ENCODE measurements around the gene DCC.

DCC gene

DNA sequence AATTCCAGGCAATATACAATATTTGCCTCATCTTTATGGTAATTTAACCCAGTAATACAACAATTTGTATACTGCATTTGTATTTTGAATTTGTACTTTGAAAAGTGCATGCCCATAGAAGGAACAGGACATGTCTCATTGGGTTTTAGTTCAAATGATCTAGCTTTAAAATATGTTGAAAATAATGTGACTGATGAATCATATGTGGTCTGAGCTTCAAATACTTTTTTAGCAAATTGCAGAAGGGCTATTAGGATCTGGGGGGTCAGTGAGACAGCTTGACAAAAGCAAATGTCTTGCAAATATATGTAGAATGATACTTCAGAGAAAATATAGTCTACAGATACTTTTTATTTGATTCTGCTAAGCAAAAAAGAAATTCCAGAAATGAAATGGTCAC is 248.9 kb downstream of the DCC start:
- TF ChIP-seq, protein P1, sequence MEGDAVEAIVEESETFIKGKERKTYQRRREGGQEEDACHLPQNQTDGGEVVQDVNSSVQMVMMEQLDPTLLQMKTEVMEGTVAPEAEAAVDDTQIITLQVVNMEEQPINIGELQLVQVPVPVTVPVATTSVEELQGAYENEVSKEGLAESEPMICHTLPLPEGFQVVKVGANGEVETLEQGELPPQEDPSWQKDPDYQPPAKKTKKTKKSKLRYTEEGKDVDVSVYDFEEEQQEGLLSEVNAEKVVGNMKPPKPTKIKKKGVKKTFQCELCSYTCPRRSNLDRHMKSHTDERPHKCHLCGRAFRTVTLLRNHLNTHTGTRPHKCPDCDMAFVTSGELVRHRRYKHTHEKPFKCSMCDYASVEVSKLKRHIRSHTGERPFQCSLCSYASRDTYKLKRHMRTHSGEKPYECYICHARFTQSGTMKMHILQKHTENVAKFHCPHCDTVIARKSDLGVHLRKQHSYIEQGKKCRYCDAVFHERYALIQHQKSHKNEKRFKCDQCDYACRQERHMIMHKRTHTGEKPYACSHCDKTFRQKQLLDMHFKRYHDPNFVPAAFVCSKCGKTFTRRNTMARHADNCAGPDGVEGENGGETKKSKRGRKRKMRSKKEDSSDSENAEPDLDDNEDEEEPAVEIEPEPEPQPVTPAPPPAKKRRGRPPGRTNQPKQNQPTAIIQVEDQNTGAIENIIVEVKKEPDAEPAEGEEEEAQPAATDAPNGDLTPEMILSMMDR (IDR thresholded peaks at IDR 0.05; ENCODE audit: borderline replicate concordance, insufficient read depth, low read depth, low read length): no peak
- H3K4me3 ChIP-seq (ENCODE audit: low read depth, low read length): no peak overlapping the region

DNA sequence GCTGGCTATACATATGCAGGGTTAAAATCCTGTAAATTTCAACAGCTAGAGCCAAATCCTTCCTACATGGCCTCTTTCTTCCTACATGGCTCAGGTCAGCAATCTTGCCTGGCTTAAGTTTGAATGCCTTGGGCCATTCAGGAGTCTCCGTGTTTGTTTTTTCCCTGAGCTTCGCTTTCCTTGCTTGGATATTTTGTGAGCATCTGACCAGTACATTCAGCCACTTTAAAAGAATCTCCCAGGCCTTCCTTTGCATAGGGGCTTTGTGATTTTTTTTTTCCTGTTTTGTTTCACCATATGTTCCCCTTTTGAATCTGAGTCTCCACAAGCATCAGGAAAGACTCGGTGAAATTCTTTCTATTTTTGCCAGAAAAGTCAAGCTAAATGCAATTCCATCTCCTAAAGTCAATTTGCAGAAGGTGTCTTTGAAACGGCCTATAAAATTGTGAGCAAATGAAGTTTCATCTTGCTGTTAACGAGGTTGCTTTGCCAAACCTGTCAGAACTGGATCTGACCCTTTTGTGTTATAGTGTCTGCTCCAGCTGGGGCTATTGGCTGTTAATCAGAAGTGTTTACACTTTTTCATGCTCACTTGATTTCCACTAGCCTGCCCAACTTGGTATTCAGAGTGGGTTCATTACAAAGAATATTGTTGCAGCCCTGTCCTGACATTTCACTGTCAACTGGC is 256.9 kb downstream of the DCC start:
- TF ChIP-seq, protein P1 (IDR thresholded peaks at IDR 0.05; ENCODE audit: borderline replicate concordance, insufficient read depth, low read depth, low read length): no peak

DNA sequence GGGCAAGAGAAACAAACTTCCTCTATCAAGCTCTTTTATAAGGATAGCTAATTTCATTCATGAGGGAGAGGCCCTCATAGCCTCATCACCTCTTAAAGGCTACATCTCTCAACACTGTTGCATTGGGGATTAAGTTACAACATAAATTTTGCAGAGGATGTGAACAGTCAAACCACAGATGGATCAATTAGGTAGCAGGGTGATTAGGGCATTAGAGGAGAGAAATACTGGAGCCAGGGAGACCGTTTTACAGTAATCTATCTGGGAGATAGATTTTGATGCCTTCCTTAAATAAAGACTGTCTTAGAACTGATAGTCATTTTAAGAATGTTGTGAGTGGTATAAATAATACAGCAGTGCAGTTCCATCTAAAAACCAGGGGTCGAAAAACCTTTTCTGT is 258.9 kb downstream of the DCC start:
- TF ChIP-seq, protein P1 (IDR thresholded peaks at IDR 0.05; ENCODE audit: borderline replicate concordance, insufficient read depth, low read depth, low read length): no peak
- H3K4me3 ChIP-seq (ENCODE audit: low read depth, low read length): no peak overlapping the region

More for the DNA sequence above, 256.9 kb downstream of the DCC start:
- no peak overlapping the region for H3K4me3 ChIP-seq (ENCODE audit: low read depth, low read length)

DNA sequence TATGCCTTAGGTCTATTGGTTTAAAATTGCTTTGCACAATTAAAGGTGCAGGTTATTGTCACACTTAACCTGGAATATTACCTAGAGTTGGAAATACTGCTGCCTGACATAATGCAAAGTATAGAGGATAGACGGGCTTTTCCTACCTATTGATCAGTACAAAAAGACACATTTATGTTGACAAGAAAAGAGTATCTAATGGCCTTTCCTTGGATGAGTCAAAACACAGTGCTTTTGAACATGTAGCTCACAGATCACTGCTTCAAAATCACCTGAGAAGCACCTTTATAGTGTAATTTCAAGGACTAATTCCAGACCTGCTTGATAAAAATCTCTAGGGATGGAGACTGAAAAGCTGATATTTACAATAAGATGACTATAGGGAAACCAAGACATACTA is 262.8 kb downstream of the DCC start:
- TF ChIP-seq, protein P1 (IDR thresholded peaks at IDR 0.05; ENCODE audit: borderline replicate concordance, insufficient read depth, low read depth, low read length): no peak
- no peak overlapping the region for H3K4me3 ChIP-seq (ENCODE audit: low read depth, low read length)

DNA sequence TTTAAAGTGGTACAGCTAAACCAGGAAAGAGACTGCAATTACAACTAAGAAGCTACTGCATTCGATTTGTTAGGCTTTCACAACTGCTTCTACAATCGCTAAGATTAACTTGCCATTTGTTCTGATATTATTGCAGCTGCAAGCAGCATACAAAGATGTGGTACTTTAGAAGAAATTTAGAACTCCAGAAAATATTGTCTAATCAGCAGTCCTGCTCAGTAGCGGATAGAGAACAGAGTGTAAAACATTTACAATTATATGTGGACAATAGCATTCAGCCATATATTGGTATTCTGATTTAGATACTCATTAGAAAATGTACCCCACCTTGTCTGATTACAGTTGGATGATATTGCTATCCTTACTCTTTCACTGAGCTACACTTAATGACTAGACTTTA is 265.3 kb downstream of the DCC start:
- no peak overlapping the region for H3K4me3 ChIP-seq (ENCODE audit: low read depth, low read length)
- TF ChIP-seq, protein P1 (IDR thresholded peaks at IDR 0.05; ENCODE audit: borderline replicate concordance, insufficient read depth, low read depth, low read length): no peak

DNA sequence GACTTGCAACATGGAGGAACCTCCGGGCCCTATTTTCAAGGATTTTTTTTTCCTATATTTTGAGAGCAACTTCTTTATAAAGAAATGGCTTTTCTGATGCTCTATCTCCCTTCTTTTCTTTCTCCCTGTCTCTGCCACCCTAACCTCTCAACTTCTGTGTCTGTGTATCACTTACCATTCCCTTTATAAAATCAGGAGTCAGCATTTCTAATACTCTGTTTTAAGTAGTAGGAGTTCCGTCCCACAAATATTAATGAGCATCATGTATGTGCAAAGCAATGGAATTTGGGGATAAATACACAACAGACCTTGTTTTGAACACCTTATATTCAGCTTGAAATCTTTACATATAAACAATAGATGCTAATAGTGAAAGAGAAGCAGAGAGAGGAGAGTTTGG is 268.0 kb downstream of the DCC start:
- TF ChIP-seq, protein P1 (IDR thresholded peaks at IDR 0.05; ENCODE audit: borderline replicate concordance, insufficient read depth, low read depth, low read length): no peak
- no peak overlapping the region for H3K4me3 ChIP-seq (ENCODE audit: low read depth, low read length)

DNA sequence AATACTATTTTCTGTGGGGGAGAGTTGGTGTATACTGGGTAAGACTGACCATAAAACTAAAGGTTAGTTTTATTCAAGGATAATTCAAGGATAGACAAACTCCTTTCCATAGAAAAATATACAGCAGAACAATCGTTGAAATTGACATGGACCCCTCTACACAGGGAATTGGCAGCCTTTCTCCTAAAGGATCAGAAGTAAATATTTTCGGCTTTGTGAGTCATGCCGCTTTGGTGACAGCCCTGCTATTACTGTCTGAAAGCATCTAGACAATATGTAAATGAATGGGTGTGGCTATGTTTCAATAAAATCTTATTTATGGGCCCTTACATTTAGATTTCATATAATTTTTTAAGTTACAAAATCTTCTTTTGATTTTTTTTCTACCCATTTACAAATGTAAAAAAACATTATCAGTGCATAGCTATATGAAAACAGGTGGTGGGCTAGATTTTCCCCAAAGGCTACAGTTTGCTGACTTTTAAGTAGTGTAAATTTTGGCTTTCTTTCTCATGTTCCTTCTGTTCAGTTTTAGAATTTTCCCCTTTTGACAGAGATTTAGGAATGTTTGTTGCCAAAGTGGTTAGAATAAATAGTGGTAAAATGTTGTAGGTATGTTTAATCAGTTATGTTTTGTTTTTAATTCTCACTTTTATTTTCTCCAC is 270.6 kb downstream of the DCC start:
- H3K4me3 ChIP-seq (ENCODE audit: low read depth, low read length): no peak overlapping the region
- TF ChIP-seq, protein P1 (IDR thresholded peaks at IDR 0.05; ENCODE audit: borderline replicate concordance, insufficient read depth, low read depth, low read length): no peak
